K562 (cell line): ENCODE data around the gene CEP295NL. TPM values are rescaled to one million over a fixed set of nuclear protein-coding genes. Genes with fewer than 3 reads are reported as not detected.
"Not testable (repeated sequence)": the region's sequence is repeated elsewhere in the genome, so short reads cannot be mapped to it uniquely, and the experiment has no call there.

Experiments used
- ATAC-seq: fragments of 200-7000 bp; cut with Tn5 transposase; 3 replicates; pipeline ENCODE4 v1.9.1; 2020; ENCODE audit warnings: moderate library complexity
- BruUV-seq: library from RNA; stranded (reverse); fragments of 400-500 nt; replicated peaks from 2 replicates; lab custom pipeline; 2021; lab: Mats Ljungman, UMichigan
- CTCF ChIA-PET: fragments of 300-600 bp; formaldehyde crosslinking; extraction: SDS; loops from one replicate; lab custom pipeline; 2021; ENCODE audit warnings: low intra/inter-chr PET ratio; lab: Yijun Ruan, JAX
- POLR2A ChIA-PET: fragments of 300-600, 350-650 bp; sonication (Branson Sonifier 250); formaldehyde crosslinking; extraction: SDS; loops from one replicate; lab custom pipeline; 2021; ENCODE audit warnings: antibody characterized with exemption, inconsistent platforms; lab: Yijun Ruan, JAX
- DNase-seq, 4 experiments: peaks; one replicate each; pipeline versions ENCODE4 v3.0.0 to v3.0.0-alpha.2; 2011 to 2018; ENCODE audit warnings: low spot score in 3 of 4, mixed read lengths in 3 of 4; ENCODE audit errors: extremely low read depth in 1 of 4
- FAIRE-seq: peaks from 2 replicates; lab custom pipeline; 2011; peaks lifted over from hg19 to GRCh38; lab: Jason Lieb, UNC
- H2AFZ ChIP-seq: 2 replicates; pipeline ENCODE4 v1.6.0; 2011; ENCODE audit warnings: low read depth, low read length, control low read depth, inconsistent platforms
- H3K27ac ChIP-seq: fragments of 200-600 bp; 3 replicates; pipeline ENCODE4 v1.8.0; 2011; ENCODE audit warnings: low read depth, mild to moderate bottlenecking, control low read depth, inconsistent platforms, low read length, moderate library complexity, mixed read lengths; ENCODE audit errors: extremely low read depth
- H3K27me3 ChIP-seq, 2 experiments: fragments of 300-600 bp in 1 of 2; 2 replicates in 1 of 2; 3 replicates in 1 of 2; pipeline versions ENCODE4 v1.6.0 to v1.8.0; 2011; ENCODE audit warnings: inconsistent platforms in 2 of 2, low read length in 2 of 2, mild to moderate bottlenecking in 1 of 2, mixed read lengths in 1 of 2, moderate library complexity in 1 of 2; ENCODE audit not compliant: control insufficient read depth in 2 of 2, insufficient read depth in 2 of 2
- H3K36me3 ChIP-seq: fragments of 300-600 bp; 3 replicates; pipeline ENCODE4 v1.8.0; 2011; ENCODE audit warnings: mild to moderate bottlenecking, low read length, inconsistent platforms; ENCODE audit not compliant: control insufficient read depth, insufficient read depth
- H3K4me1 ChIP-seq, 2 experiments: fragments of 200-600 bp in 1 of 2; replicated peaks in 1 of 2; 2 replicates in 1 of 2; 3 replicates in 1 of 2; pipeline versions ENCODE4 v1.5.1 to v1.8.0; 2011; ENCODE audit warnings: inconsistent platforms in 2 of 2, low read length in 2 of 2, mild to moderate bottlenecking in 1 of 2, mixed read lengths in 1 of 2, moderate library complexity in 1 of 2; ENCODE audit not compliant: control insufficient read depth in 2 of 2, insufficient read depth in 2 of 2
- H3K4me2 ChIP-seq: 2 replicates; pipeline ENCODE4 v1.6.1; 2011; ENCODE audit warnings: low read length, control low read depth, inconsistent platforms, mixed read lengths; ENCODE audit not compliant: insufficient read depth
- H3K4me3 ChIP-seq: fragments of 200-600 bp; sonication (generic), shearing (Covaris generic); 2 replicates; pipeline ENCODE4 v1.5.1; 2016; ENCODE audit warnings: control low read depth, inconsistent platforms
- H3K79me2 ChIP-seq: fragments of 200-600 bp; 3 replicates; pipeline ENCODE4 v1.8.0; 2011; ENCODE audit warnings: low read length, inconsistent platforms; ENCODE audit not compliant: control insufficient read depth, insufficient read depth
- H3K9ac ChIP-seq, 2 experiments: 2 replicates each; pipeline versions ENCODE4 v1.6.0 to v1.6.1; 2011; ENCODE audit warnings: low read depth in 2 of 2, low read length in 2 of 2, control low read depth in 1 of 2, inconsistent platforms in 1 of 2, mild to moderate bottlenecking in 1 of 2, mixed read lengths in 1 of 2; ENCODE audit not compliant: insufficient read depth in 1 of 2
- H3K9me1 ChIP-seq: one replicate; pipeline ENCODE4 v1.6.0; 2011; ENCODE audit warnings: inconsistent platforms, mild to moderate bottlenecking, low read length, moderate library complexity; ENCODE audit not compliant: control insufficient read depth, insufficient read depth
- H3K9me3 ChIP-seq: replicated peaks from 2 replicates; pipeline ENCODE4 v1.5.1; 2011; ENCODE audit warnings: low read depth, low read length, inconsistent platforms; ENCODE audit not compliant: control insufficient read depth, insufficient read depth
- H4K20me1 ChIP-seq: replicated peaks from 2 replicates; pipeline ENCODE4 v1.6.1; 2011; ENCODE audit warnings: low read length, inconsistent platforms, mixed read lengths; ENCODE audit not compliant: control insufficient read depth, insufficient read depth
- ARNT ChIP-seq, 2 experiments: fragments of 450-650 bp; IDR thresholded peaks; 2 replicates each; pipeline ENCODE4 v1.6.1; 2016; ENCODE audit warnings: mild to moderate bottlenecking in 1 of 2
- CSDE1 ChIP-seq, 2 experiments: fragments of 450-650 bp; IDR thresholded peaks; 2 replicates each; pipeline ENCODE4 v1.6.1; 2016; ENCODE audit warnings: mild to moderate bottlenecking in 1 of 2
- FOXK1 ChIP-seq: sonication (generic); formaldehyde crosslinking; IDR thresholded peaks from 2 replicates; pipeline ENCODE4 v1.8.0; 2022; ENCODE audit warnings: missing genetic modification reagents, mild to moderate bottlenecking, borderline replicate concordance
- FUS ChIP-seq: fragments of 200-400 bp; formaldehyde crosslinking; optimal IDR thresholded peaks from 2 replicates; pipeline ENCODE3; 2017; ENCODE audit warnings: low read depth, low read length
- LARP7 ChIP-seq: fragments of 450-650 bp; IDR thresholded peaks from 2 replicates; pipeline ENCODE4 v1.6.1; 2016
- MAFK ChIP-seq: IDR thresholded peaks from 2 replicates; pipeline ENCODE4 v1.6.1; 2011; ENCODE audit warnings: low read length, improper control_type of control experiment
- MTA3 ChIP-seq: fragments of 450-650 bp; formaldehyde crosslinking; IDR thresholded peaks from 2 replicates; pipeline ENCODE4 v1.6.1; 2017; ENCODE audit warnings: mild to moderate bottlenecking, borderline replicate concordance
- SREBF2 ChIP-seq: sonication (generic); formaldehyde crosslinking; IDR thresholded peaks from 2 replicates; pipeline ENCODE4 v1.4.0; 2020; ENCODE audit warnings: mild to moderate bottlenecking, missing genetic modification reagents
- TCF7L2 ChIP-seq: fragments of 150-350 bp; IDR thresholded peaks from 2 replicates; pipeline ENCODE4 v1.6.1; 2016; ENCODE audit warnings: low read depth, mild to moderate bottlenecking, low read length, moderate library complexity
- TEAD4 ChIP-seq, 2 experiments: sonication (generic) in 1 of 2; formaldehyde crosslinking in 1 of 2; IDR thresholded peaks; 2 replicates each; pipeline versions ENCODE4 v1.6.1 to v1.8.0; 2012 to 2022; ENCODE audit warnings: borderline replicate concordance in 1 of 2, inconsistent platforms in 1 of 2, low read length in 1 of 2, mild to moderate bottlenecking in 1 of 2, missing genetic modification reagents in 1 of 2
- ZBED1 ChIP-seq: IDR thresholded peaks from 2 replicates; pipeline ENCODE4 v1.6.1; 2014
- ZFP30 ChIP-seq: fragments of 250-450 bp; sonication (Bioruptor Pico); IDR thresholded peaks from 2 replicates; pipeline ENCODE4 v1.8.0; 2022; ENCODE audit warnings: moderate library complexity, mild to moderate bottlenecking, inconsistent platforms, borderline replicate concordance
- ZNF431 ChIP-seq: sonication (generic); formaldehyde crosslinking; IDR thresholded peaks from 2 replicates; pipeline ENCODE4 v1.8.0; 2022; ENCODE audit warnings: mild to moderate bottlenecking, missing genetic modification reagents
- ZNF717 ChIP-seq: fragments of 250-450 bp; sonication (Bioruptor Pico); IDR thresholded peaks from 2 replicates; pipeline ENCODE4 v1.5.0; 2021
- ZZZ3 ChIP-seq: fragments of 450-650 bp; IDR thresholded peaks from 2 replicates; pipeline ENCODE4 v1.6.1; 2016; ENCODE audit warnings: antibody characterized with exemption, mild to moderate bottlenecking, moderate library complexity
- WGBS: fragments of 100-300 bp; shearing (Covaris generic); methylation state at CpG from one replicate; pipeline ENCODE4 v1.1.6; 2016; ENCODE audit warnings: low coverage, mixed read lengths; ENCODE audit not compliant: insufficient coverage; ENCODE audit errors: missing lambda C conversion rate; 5-methylcytosine and 5-hydroxymethylcytosine counted together
- in situ Hi-C: fragments of 300-500 bp; cut with MboI; formaldehyde crosslinking; loops from 4 replicates; pipeline ENCODE4 v1.15.0; 2018; ENCODE audit warnings: inconsistent platforms, mixed read lengths
- intact Hi-C: fragments of 100-400 bp; cut with micrococcal nuclease; formaldehyde crosslinking; loops from 2 replicates; pipeline ENCODE4 v1.14.2; 2022
- polyA plus RNA-seq, 8 experiments: library from polyadenylated mRNA; depleted of rRNA in 4 of 8; stranded (reverse) in 5 of 8; unstranded in 3 of 8; fragments of >200 nt; fragmentation: Nextera tagmentation in 2 of 8; fragmentation: Illumina TruSeq in 1 of 8; extraction: Ambion mirVana in 2 of 8; extraction: Trizol in 1 of 8; gene quantifications; 2 replicates each; pipeline versions ENCODE4 v1.2.1 to v1.2.3, GENCODE V29; 2011 to 2014; ENCODE audit warnings: inconsistent platforms in 1 of 8, missing spikeins in 1 of 8
- total RNA-seq, 7 experiments: library from RNA; depleted of rRNA in 6 of 7; stranded (reverse); fragments of >200 nt in 6 of 7; fragmentation: Illumina TruSeq in 2 of 7; extraction: Trizol in 2 of 7; gene quantifications; 2 replicates each; pipeline versions ENCODE4 v1.2.1 to v1.2.3, GENCODE V29; 2011 to 2021; ENCODE audit warnings: low replicate concordance in 1 of 7

The CEP295NL gene
- total and polyA plus RNA-seq, 9 of the 15 experiments (the other 6 are each of a cell fraction or from before 2014, with no cell fraction given): not detected

DNA sequence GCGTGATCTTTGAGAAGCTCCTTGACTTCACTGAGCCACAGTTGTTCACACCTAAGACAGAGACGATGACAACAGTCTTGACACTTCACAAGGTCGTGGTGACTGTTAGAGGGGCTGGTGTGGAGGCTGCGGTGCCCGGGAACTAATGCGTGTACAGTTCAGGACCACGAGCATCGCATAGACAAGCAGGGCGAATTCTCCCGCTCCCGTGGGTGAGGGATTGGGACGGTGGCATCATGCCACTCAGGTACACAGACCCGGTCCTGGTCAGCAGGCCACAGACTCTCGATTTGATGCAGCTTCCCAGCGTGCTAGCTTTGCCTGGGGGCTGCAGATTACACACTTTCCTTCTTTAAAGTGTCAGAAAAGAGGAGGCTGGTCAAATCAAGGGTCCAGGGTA, 24.7 kb downstream of the CEP295NL start:
- POLR2A ChIA-PET: no interaction called here
- Histone ChIP-seq H3K79me2 (no peaks in the 10 kb centered on the region), H3K27ac (no peak overlapping the region), H4K20me1 (no peaks in the 10 kb centered on the region), H3K9ac (no peak overlapping the region), H2AFZ (no peak overlapping the region), H3K9me3 (no peaks in the 10 kb centered on the region), H3K4me1 (peaks cover 14 to 22% of the 10 kb centered on the region in 2 experiments), H3K27me3 (peaks cover 11 to 21% of the 10 kb centered on the region in 2 experiments; a peak in 4 of 5 replicates), H3K9me1 (no peaks in the 10 kb centered on the region), H3K4me2 (no peak overlapping the region), H3K4me3 (no peak overlapping the region), H3K36me3 (no peaks in the 10 kb centered on the region)
- BruUV-seq: no TSS peak
- intact Hi-C loops (no loop called here), in situ Hi-C loops (no loop called here)
- TF ChIP-seq FUS: no peak
- TF ChIP-seq ZNF431 (CRISPR knock-in tag): no peak
- no peak for TF ChIP-seq ZFP30 (CRISPR knock-in tag)
- no peak for TF ChIP-seq ZBED1
- TF ChIP-seq ZZZ3: no peak
- TF ChIP-seq TCF7L2: no peak
- TF ChIP-seq TEAD4 (IDR thresholded peaks at IDR 0.05; ENCODE audit: low read length): no peak
- TF ChIP-seq TEAD4 (CRISPR knock-in tag; IDR thresholded peaks at IDR 0.05; ENCODE audit: borderline replicate concordance): no peak
- TF ChIP-seq MTA3: no peak
- no peak for TF ChIP-seq ZNF717 (CRISPR knock-in tag)
- no peak for TF ChIP-seq CSDE1 (IDR thresholded peaks at IDR 0.05)
- TF ChIP-seq MAFK: no peak
- no peak for TF ChIP-seq ARNT (IDR thresholded peaks at IDR 0.05)
- no peak for TF ChIP-seq FOXK1 (CRISPR knock-in tag)
- no peak for TF ChIP-seq SREBF2 (CRISPR knock-in tag)
- no peak for TF ChIP-seq LARP7
- no peak for ATAC-seq
- DNase-seq: no peak
- CTCF ChIA-PET: no interaction called here
- no peak for FAIRE-seq
- WGBS: 36% methylated on average over 15 of the region's 15 CpGs

DNA sequence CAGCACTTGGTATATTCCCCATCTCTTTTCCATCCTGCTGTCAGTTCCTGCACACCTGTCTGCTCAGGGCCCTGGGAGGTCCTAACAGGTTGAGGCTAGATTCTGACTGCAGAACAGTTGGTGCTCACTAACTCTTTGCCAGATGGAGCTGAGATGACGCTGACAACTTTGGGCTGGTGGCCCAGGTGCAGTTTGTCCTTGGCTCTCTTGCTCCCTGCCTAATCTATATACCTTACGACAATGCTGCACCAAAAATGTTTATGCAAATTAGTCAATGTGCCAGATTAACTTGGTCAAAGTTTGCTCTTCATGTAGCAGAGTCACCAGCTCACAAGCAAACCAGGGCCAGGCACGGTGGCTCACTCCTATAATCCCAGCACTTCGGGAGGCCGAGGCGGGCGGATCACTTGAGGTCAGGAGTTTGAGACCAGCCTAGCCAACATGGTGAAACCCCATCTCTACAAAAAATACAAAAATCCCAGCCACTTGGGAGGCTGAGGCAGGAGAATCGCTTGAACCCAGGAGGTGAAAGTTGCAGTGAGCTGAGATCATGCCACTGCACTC, 26.0 kb downstream of the CEP295NL start:
- in situ Hi-C loops, CTCF ChIA-PET, H3K27ac ChIP-seq, H3K4me2 ChIP-seq, H3K9ac ChIP-seq, H3K79me2 ChIP-seq, H3K9me3 ChIP-seq, DNase-seq, H4K20me1 ChIP-seq, H3K4me3 ChIP-seq, H3K9me1 ChIP-seq, H3K36me3 ChIP-seq, ATAC-seq, intact Hi-C loops, FAIRE-seq, H2AFZ ChIP-seq, BruUV-seq: not testable (repeated sequence)
- WGBS: 26% methylated on average over 8 of the region's 8 CpGs
- POLR2A ChIA-PET: interaction anchor here (1.2 kb wide), 1 partner anchor 11 kb away, joined by 4 read pairs; no protein-coding TSS in a partner anchor
- H3K27me3 ChIP-seq: peaks cover 14 to 26% of the 10 kb centered on the region in 2 experiments; a peak in 4 of 5 replicates
- H3K4me1 ChIP-seq: peaks cover 7 to 12% of the 10 kb centered on the region in 2 experiments; a peak in 3 of 5 replicates
